A172 (cell line): ENCODE results near the gene NODAL. TPM values are rescaled to one million over a fixed set of nuclear protein-coding genes. Genes with fewer than 3 reads are reported as not detected.
"Not testable (repeated sequence)": the region's sequence is repeated elsewhere in the genome, so short reads cannot be mapped to it uniquely, and the experiment has no call there.

Experiments
- DNase-seq: peaks from one replicate; pipeline ENCODE4 v3.0.0-alpha.2; 2015; ENCODE audit warnings: low spot score
- total RNA-seq: library from RNA; depleted of rRNA; stranded (reverse); fragments of >200 nt; shearing (Covaris generic); gene quantifications from 2 replicates; pipeline ENCODE4 v1.2.3, GENCODE V29; 2014; rRNA removed

The NODAL gene
- total RNA-seq = not detected in 2 replicates

GRCh38 chr10:70441161-70441894 is at the start of gene NODAL:
Gene NODAL (minus strand): TSS chr10:70441681. CDS start chr10:70441667, 14 bp downstream.
- no peak for DNase-seq

DNA sequence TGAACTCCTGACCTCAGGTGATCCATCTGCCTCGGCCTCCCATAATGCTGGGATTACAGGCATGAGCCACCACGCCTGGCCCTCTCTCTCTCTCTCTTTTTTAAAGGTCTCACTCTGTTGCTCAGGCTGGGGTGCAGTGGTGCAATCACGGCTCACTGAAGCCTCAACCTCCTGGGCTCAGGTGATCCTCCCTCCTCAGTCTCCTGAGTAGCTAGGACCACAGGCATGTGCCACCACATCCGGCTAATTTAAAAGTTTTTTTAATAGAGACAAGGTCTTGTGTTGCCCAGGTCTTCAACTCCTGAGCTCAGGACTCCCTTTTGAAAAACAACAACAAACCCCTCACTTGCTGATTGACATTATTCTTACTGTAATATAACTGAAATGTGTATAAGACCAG is 48.7 kb upstream of the NODAL start:
- no peak for DNase-seq

- no peak for DNase-seq
Measured at GRCh38 chr10:70487824-70488223, 46.3 kb upstream of the NODAL start.

- not testable (repeated sequence) for DNase-seq
Measured at GRCh38 chr10:70483872-70484271, 42.4 kb upstream of the NODAL start.

DNA sequence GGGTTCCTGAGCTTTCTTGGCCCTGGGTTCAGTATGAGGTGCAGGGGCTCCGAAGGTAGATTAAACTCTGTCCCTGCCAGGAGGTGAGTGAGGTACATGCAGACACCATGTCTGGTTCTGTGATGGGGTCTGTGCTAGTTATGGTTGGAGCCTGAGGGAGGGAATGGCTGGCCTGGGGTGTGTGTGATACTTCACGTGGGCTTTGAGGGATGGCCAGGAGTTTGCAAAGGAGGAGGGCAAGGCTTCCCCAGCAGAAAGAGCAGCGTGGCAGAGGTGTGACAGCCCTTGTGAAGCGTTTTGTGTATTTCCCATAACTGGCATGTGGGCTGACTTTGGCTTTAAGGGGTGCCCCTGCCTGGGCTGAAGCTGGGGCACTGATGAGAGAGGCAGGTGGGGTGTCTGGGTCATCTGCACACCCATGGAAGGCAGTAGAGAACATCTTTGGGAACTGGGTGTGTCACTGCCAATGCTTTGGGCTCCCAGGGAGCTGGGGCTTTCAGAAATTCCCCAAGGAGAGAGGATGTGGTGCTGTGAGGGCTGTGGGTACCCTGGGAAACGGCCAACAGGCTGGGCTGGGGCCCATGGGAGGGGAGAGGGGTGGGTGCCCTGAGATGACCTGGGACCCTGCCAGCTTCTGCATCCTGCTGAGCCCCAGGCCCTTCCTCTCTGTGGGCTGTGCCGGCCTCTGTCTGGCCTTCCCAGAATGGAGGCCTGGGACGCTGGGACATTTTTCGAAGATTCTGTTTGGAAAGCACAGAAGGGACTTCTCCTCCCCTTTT is 41.7 kb upstream of the NODAL start:
- DNase-seq = no peak

GRCh38 chr10:70481831-70482530 is 40.5 kb upstream of the NODAL start:
- no peak for DNase-seq

DNA sequence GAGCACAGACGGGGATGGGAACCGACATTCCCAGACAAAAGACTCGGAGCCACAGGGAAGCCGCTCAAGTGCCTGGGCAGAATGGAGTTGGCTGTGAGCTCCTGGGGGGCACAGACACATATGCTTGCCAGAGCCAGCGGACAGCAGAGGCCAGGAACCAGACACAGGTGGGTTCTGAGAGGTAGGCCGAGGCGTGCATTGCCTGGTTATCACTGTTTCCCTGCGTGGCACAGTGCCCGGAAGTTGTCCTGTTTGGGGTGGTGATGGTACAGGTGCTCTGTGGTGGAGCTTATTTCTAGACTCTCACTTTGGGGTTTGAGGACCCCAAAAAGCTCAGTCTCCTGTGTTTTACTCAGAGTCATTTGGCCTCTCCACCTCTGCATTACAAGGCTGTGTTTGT is 39.6 kb upstream of the NODAL start:
- DNase-seq = no peak

- DNase-seq = no peak
Measured at GRCh38 chr10:70480239-70480861, 38.9 kb upstream of the NODAL start.

GRCh38 chr10:70479626-70480238 is 38.3 kb upstream of the NODAL start:
- no peak for DNase-seq

GRCh38 chr10:70479165-70479581 is 37.7 kb upstream of the NODAL start:
- no peak for DNase-seq

GRCh38 chr10:70478191-70479164 is 37.0 kb upstream of the NODAL start, which contains the start of gene PALD1:
Gene PALD1 (plus strand): TSS chr10:70478767. CDS start chr10:70525952, 47,185 bp downstream.
- peak; percentile 51 for DNase-seq

- DNase-seq = peak; percentile 74
Measured at GRCh38 chr10:70477661-70478162, 36.2 kb upstream of the NODAL start.

- no peak for DNase-seq
Measured at GRCh38 chr10:70476249-70477035, 35.0 kb upstream of the NODAL start.

GRCh38 chr10:70475661-70476060 is 34.2 kb upstream of the NODAL start:
- DNase-seq = peak; percentile 40

- no peak for DNase-seq
Measured at GRCh38 chr10:70474780-70475179, 33.3 kb upstream of the NODAL start.

DNA sequence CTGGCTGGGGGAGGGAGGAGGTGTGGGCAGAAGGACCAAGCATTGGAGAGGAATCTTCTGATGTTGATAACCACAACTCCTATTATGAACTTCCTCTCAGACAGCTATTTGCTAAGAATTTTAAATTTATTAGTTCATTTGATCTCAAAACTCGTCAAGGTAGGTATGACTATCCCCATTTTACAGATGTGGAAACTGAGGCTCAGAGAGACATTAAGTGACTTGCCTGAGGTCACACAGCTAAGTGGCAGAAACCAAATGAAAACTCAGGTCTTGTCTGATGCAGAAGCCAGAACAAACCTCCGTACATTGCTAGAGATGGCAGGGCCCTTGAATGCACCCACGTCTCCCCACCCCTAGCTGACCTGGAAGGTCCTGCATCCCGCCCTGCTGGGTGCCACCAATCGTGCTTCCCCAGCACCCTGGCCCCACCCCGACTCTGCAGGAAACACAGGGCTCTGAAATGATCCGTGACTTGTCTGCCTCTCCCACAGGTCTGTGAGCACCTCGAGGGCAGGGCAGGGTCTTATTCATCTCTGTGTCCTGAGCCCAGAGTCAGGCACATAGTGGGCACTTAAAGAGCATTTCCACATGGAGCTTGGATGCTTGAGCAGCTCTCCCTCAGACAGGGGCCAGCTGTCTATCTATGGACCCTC is 31.4 kb upstream of the NODAL start:
- DNase-seq = no peak

DNA sequence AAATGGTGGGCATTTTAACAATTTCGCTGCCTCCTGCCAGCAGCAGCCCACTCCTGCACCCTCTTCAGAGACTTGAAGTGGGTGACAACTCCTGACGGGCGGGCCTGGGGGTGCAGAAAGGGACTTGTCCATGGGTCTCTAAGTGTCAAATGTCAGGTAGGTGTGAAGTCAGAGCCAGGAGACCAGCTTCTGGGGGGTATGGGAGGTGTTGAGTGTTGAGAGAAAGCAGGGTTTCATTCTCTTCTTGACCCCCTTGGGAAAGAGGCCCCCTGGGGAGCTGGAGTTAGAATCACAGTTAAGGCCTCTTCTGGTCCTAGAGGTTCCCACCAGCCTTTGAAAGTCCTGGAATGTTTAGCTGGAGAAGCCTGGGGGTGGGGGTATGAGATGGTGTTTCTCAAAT is 25.5 kb upstream of the NODAL start:
- DNase-seq = no peak

DNA sequence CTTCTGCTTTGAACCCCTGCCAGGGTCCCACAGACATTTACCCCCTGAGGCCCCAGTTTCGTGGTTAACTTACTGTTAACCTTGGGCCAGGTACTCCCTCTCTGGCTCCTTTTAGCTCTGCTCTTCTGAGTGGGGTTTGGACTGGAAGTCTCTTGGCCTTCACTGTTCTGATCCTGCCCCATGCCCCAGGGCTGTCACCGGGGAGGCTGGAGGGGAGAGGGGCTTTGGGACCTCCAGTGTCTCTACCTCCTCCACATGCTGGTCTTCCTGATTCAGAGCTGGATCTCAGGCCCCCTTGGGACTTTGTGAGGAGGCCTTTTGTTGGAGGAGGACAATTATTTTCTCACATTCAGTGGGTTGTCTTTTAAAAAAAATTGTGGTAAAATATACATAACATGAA is 24.4 kb upstream of the NODAL start:
- DNase-seq = no peak

DNA sequence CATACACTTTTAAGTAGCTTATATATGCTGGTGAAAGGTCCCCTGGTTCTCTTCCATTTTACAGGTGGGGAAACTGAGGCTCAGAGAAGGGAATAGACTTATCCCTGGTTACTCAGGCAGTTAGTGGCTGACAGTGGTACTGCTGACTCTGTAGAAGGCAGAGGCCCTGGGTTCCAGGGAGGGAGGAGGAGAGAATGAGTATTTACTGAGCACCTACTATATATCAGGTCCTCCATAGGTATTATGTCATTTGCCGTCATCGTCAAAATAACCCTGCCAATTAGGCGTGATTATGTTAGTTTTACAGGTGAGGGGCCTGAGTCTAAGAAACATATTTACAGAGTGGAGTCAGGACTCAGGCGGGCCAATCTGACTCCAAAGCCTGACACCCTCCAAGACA is 23.8 kb upstream of the NODAL start:
- no peak for DNase-seq
